Measurements from ENCODE around the gene MTCH2. TPM values are rescaled to one million over a fixed set of nuclear protein-coding genes. Genes with fewer than 3 reads are reported as not detected.
"Not testable (repeated sequence)": the region's sequence is repeated elsewhere in the genome, so short reads cannot be mapped to it uniquely, and the experiment has no call there.

MTCH2 gene
- 89.6 TPM for polyA plus RNA-seq (2013, experiment 1 of 2)
- 78.7 TPM for polyA plus RNA-seq (2013, experiment 2 of 2)

DNA sequence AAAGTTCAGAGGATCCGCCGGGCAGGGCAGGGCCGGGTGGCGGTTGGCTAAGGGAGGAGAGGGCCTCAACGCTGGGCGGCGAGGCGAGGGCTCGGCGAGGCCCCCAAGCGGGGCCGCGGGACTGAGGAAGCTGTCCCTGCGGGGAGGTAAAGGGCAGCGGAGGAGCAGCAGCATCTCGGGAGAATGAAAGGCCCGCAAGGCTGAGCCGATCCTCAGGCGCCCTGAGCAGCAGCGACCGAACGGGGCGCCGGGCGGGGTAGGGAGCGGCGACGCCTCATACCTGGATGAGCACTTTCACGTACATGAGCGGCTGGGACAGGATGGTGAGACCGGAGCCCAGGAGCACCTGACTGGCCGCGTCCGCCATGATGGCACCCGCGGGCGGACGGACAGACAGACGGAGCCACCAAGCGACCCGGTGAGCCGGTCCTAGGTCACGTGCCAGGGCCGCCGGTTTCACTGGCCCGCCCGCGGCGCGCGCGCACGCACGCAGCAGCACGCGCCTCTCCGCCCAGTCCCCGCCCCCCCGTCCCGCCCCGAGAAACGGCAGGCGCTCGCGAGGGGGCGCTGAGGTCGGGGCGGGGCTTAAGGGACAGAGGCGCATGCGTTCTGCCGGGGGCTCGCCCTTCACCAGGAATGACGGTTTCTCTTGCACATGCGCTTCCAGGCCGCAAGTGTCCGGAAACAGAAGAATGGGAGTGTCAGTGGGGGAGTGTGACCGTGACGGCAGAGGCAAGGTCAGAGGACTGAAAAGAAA, at the start of gene MTCH2:
Gene MTCH2, minus strand, starts transcription at position 461 of the 757 bp plus-strand sequence. Its CDS starts 94 bp downstream, at position 367.
- WGBS, 2 experiments (ENCODE audit: insufficient coverage in 2 of 2): 0% methylated on average over 58 to 77 of the region's 78 CpGs
- H3K36me3 ChIP-seq (ENCODE audit: control insufficient read depth, insufficient read depth, low read length): peaks cover 18% of the 10 kb centered on the region

DNA sequence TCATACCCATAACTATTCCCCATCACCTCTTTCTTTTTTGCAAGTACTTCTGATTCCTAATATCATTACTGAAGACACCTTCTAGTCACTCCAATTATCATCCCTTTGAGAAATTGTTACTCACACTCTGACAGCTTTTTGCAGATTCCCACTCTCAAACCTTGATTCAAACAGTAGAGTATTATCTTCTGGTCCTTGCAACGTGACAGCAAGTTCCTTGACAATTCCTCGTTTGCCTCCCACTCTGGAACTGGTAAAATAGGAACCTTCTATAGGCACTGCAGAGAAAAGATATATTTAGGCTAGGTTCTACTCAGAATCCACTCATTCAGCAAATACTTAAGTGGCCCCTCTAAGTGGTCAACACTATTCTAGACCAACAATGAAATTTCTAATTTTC, 49.6 kb upstream of the MTCH2 start:
- Histone ChIP-seq H3K9me3 (ENCODE audit: control insufficient read depth, low read length) (no peaks in the 10 kb centered on the region), H3K4me3 (ENCODE audit: extremely low read depth, insufficient read depth, low read length, poor library complexity, severe bottlenecking) (no peak overlapping the region), H3K27ac (ENCODE audit: low read depth, low read length, severe bottlenecking) (no peak overlapping the region), H3K4me1 (ENCODE audit: control insufficient read depth, insufficient read depth, low read length, poor library complexity, severe bottlenecking) (no peaks in the 10 kb centered on the region), H3K36me3 (ENCODE audit: control insufficient read depth, insufficient read depth, low read length) (no peaks in the 10 kb centered on the region)
- WGBS, 2 experiments (ENCODE audit: insufficient coverage in 2 of 2): 94% methylated on average over 2 of the region's 2 CpGs; no CpG with 5 or more reads in 1 of the 2 experiments

More for the DNA sequence above, at the start of gene MTCH2:
- Histone ChIP-seq H3K4me1 (ENCODE audit: control insufficient read depth, insufficient read depth, low read length, poor library complexity, severe bottlenecking) (peaks cover 2% of the 10 kb centered on the region), H3K4me3 (ENCODE audit: extremely low read depth, insufficient read depth, low read length, poor library complexity, severe bottlenecking) (peak within 1 kb of the TSS; percentile 82), H3K27ac (ENCODE audit: low read depth, low read length, severe bottlenecking) (peak within 1 kb of the TSS; percentile 92), H3K9me3 (ENCODE audit: control insufficient read depth, low read length) (no peaks in the 10 kb centered on the region)

DNA sequence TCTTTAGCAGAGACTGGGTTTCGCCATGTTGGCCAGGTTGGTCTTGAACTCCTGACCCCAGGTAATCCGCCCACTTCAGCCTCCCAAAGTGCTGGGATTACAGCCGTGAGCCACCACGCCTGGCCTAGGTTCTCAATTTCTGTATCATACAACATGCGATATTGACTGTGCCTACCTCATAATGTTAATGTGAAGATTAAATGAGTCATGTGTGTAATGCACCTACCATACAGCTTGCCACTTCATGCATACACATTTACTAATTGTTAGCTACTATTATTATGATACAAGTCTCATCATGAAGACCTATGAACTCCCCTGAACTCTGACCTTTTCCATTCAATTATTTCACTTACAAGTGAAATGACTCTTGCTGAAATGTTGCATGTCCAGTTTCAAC, 47.1 kb upstream of the MTCH2 start:
- WGBS, 2 experiments (ENCODE audit: insufficient coverage in 2 of 2): 97 to 100% methylated on average over 2 of the region's 5 CpGs
- Histone ChIP-seq H3K9me3 (ENCODE audit: control insufficient read depth, low read length) (no peaks in the 10 kb centered on the region), H3K27ac (ENCODE audit: low read depth, low read length, severe bottlenecking) (no peak overlapping the region), H3K4me3 (ENCODE audit: extremely low read depth, insufficient read depth, low read length, poor library complexity, severe bottlenecking) (no peak overlapping the region), H3K4me1 (ENCODE audit: control insufficient read depth, insufficient read depth, low read length, poor library complexity, severe bottlenecking) (no peaks in the 10 kb centered on the region), H3K36me3 (ENCODE audit: control insufficient read depth, insufficient read depth, low read length) (no peaks in the 10 kb centered on the region)

- Histone ChIP-seq H3K9me3 (ENCODE audit: control insufficient read depth, low read length) (no peaks in the 10 kb centered on the region), H3K36me3 (ENCODE audit: control insufficient read depth, insufficient read depth, low read length) (no peaks in the 10 kb centered on the region), H3K4me1 (ENCODE audit: control insufficient read depth, insufficient read depth, low read length, poor library complexity, severe bottlenecking) (no peaks in the 10 kb centered on the region), H3K4me3 (ENCODE audit: extremely low read depth, insufficient read depth, low read length, poor library complexity, severe bottlenecking) (no peak overlapping the region), H3K27ac (ENCODE audit: low read depth, low read length, severe bottlenecking) (no peak overlapping the region)
- WGBS, 2 experiments (ENCODE audit: insufficient coverage in 2 of 2): 95 to 100% methylated on average over 1 of the region's 2 CpGs
Measured at GRCh38 chr11:47688991-47689390, 46.6 kb upstream of the MTCH2 start.

DNA sequence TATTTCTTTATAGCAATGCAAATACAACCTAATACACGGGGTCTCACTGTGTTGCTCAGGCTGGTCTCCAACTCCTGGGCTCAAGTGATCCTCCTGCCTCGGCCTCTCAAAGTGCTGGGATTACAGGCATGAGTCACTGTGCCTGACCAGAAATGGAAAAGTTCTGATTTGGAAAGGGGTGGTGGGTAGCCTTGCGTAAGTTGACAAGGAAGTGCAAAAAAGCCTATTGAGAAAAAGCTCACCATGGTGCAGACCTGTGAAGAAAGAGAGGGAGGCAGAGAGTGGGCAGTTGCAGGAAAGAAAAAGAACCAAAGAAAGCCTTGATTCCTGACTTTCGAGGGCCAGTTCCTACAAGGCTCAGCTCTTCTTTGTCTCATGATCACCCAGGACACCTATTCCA, 45.8 kb upstream of the MTCH2 start:
- Histone ChIP-seq H3K9me3 (ENCODE audit: control insufficient read depth, low read length) (no peaks in the 10 kb centered on the region), H3K4me1 (ENCODE audit: control insufficient read depth, insufficient read depth, low read length, poor library complexity, severe bottlenecking) (no peaks in the 10 kb centered on the region), H3K4me3 (ENCODE audit: extremely low read depth, insufficient read depth, low read length, poor library complexity, severe bottlenecking) (no peak overlapping the region), H3K27ac (ENCODE audit: low read depth, low read length, severe bottlenecking) (no peak overlapping the region), H3K36me3 (ENCODE audit: control insufficient read depth, insufficient read depth, low read length) (no peaks in the 10 kb centered on the region)
- 90 to 92% methylated on average over 3 of the region's 4 CpGs for WGBS, 2 experiments (ENCODE audit: insufficient coverage in 2 of 2)

GRCh38 chr11:47686704-47687103, 44.3 kb upstream of the MTCH2 start:
- not testable (repeated sequence) for H3K27ac ChIP-seq (ENCODE audit: low read depth, low read length, severe bottlenecking); H3K4me1 ChIP-seq (ENCODE audit: control insufficient read depth, insufficient read depth, low read length, poor library complexity, severe bottlenecking); H3K4me3 ChIP-seq (ENCODE audit: extremely low read depth, insufficient read depth, low read length, poor library complexity, severe bottlenecking); H3K36me3 ChIP-seq (ENCODE audit: control insufficient read depth, insufficient read depth, low read length); H3K9me3 ChIP-seq (ENCODE audit: control insufficient read depth, low read length)
- no CpG with 5 or more reads among the region's 3 CpGs for WGBS, 2 experiments (ENCODE audit: insufficient coverage in 2 of 2)

DNA sequence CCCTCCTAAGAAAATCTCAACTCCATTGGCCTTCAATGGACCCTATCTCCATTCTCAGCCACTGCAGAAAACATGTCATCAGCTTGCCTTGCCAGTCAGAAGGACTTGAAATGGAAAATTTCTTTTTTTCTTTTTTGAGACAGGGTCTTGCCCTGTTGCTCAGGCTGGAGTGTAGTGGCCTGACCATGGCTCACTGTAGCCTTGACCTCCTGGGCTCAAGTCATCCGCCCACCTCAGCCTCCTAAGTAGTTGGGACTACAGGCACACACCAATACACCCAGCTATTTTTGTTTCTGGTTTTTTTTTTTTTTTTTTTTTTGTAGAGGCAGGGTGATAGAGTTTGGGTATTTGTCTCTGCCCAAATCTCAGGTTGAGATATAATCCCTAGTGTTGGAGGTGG, 43.8 kb upstream of the MTCH2 start:
- H3K4me1 ChIP-seq (ENCODE audit: control insufficient read depth, insufficient read depth, low read length, poor library complexity, severe bottlenecking): no peaks in the 10 kb centered on the region
- H3K4me3 ChIP-seq (ENCODE audit: extremely low read depth, insufficient read depth, low read length, poor library complexity, severe bottlenecking): no peak overlapping the region
- no peak overlapping the region for H3K27ac ChIP-seq (ENCODE audit: low read depth, low read length, severe bottlenecking)
- no peaks in the 10 kb centered on the region for H3K36me3 ChIP-seq (ENCODE audit: control insufficient read depth, insufficient read depth, low read length)
- WGBS, 2 experiments (ENCODE audit: insufficient coverage in 2 of 2): 83% methylated on average over 1 of the region's 1 CpG; no CpG with 5 or more reads in 1 of the 2 experiments
- H3K9me3 ChIP-seq (ENCODE audit: control insufficient read depth, low read length): no peaks in the 10 kb centered on the region

DNA sequence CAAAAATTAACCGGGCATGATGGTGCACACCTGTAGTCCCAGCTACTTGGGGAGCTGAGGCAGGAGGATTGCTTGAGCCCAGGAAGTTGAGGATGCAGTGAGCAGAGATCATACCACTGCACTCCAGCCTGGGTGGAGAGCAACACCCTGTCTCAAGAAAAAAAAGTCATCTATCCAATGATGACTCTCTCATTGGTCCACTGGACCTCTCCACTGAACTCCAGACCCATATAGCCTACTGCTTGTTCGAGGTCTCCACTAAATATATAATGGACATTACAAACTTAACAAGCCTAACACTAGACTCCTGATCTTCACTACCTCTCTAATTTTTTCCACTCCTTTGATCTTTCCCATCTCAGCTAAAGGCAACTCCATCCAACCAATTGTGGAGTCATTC, 33.5 kb upstream of the MTCH2 start:
- H3K36me3 ChIP-seq (ENCODE audit: control insufficient read depth, insufficient read depth, low read length): no peaks in the 10 kb centered on the region
- no peak overlapping the region for H3K4me3 ChIP-seq (ENCODE audit: extremely low read depth, insufficient read depth, low read length, poor library complexity, severe bottlenecking)
- no peaks in the 10 kb centered on the region for H3K4me1 ChIP-seq (ENCODE audit: control insufficient read depth, insufficient read depth, low read length, poor library complexity, severe bottlenecking)
- H3K27ac ChIP-seq (ENCODE audit: low read depth, low read length, severe bottlenecking): no peak overlapping the region
- WGBS, 2 experiments (ENCODE audit: insufficient coverage in 2 of 2): 79 to 87% methylated on average over 1 to 2 of the region's 2 CpGs
- no peaks in the 10 kb centered on the region for H3K9me3 ChIP-seq (ENCODE audit: control insufficient read depth, low read length)

DNA sequence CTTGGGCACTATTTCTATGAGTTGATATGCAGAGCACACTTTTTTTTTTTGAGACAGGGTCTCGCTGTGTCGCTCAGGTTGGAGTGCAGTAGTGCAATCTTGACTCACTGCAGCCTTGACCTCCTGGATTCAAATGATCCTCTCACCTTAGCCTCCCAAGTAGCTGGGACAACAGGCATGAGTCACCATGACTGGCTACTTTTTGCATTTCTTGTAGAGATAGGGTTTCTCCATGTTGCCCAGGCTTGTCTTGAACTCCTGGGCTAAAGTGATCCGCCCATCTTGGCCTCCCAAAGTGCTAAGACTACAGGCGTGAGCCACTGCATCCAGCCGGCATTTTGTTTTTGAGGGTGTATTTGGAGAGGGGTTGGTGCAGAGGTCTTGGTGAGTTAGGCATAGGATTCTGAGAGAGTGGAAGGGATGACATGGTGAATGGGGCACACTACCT, 29.9 kb upstream of the MTCH2 start:
- H3K36me3 ChIP-seq (ENCODE audit: control insufficient read depth, insufficient read depth, low read length): no peaks in the 10 kb centered on the region
- no peak overlapping the region for H3K4me3 ChIP-seq (ENCODE audit: extremely low read depth, insufficient read depth, low read length, poor library complexity, severe bottlenecking)
- H3K27ac ChIP-seq (ENCODE audit: low read depth, low read length, severe bottlenecking): no peak overlapping the region
- H3K9me3 ChIP-seq (ENCODE audit: control insufficient read depth, low read length): no peaks in the 10 kb centered on the region
- H3K4me1 ChIP-seq (ENCODE audit: control insufficient read depth, insufficient read depth, low read length, poor library complexity, severe bottlenecking): no peaks in the 10 kb centered on the region
- 77 to 94% methylated on average over 3 to 5 of the region's 5 CpGs for WGBS, 2 experiments (ENCODE audit: insufficient coverage in 2 of 2)

- Histone ChIP-seq H3K27ac (ENCODE audit: low read depth, low read length, severe bottlenecking) (no peak overlapping the region), H3K9me3 (ENCODE audit: control insufficient read depth, low read length) (no peaks in the 10 kb centered on the region), H3K4me3 (ENCODE audit: extremely low read depth, insufficient read depth, low read length, poor library complexity, severe bottlenecking) (no peak overlapping the region), H3K4me1 (ENCODE audit: control insufficient read depth, insufficient read depth, low read length, poor library complexity, severe bottlenecking) (peaks cover 3% of the 10 kb centered on the region), H3K36me3 (ENCODE audit: control insufficient read depth, insufficient read depth, low read length) (no peaks in the 10 kb centered on the region)
- WGBS, 2 experiments (ENCODE audit: insufficient coverage in 2 of 2): 88 to 100% methylated on average over 1 to 6 of the region's 6 CpGs
Measured at GRCh38 chr11:47669856-47670255, 27.5 kb upstream of the MTCH2 start.

DNA sequence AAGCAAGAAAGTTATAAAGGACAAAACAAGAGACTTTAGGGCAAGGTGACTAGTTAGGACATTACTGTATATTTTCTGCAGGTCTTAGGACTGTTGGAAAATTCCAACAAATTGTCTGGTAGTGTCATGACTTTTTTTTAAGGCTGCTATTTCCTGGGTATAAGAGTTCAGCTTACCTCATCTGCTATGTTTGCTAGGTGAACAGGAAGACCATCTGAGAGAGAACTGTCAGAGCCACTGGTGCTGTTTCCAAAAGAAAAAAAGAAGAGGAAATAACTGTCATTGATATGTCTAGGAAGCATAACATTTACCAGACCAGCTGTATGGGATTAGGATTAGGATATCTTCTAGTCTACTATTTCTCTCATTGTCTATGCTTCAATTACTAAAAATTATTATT, 26.3 kb upstream of the MTCH2 start:
- no peaks in the 10 kb centered on the region for H3K9me3 ChIP-seq (ENCODE audit: control insufficient read depth, low read length)
- H3K4me1 ChIP-seq (ENCODE audit: control insufficient read depth, insufficient read depth, low read length, poor library complexity, severe bottlenecking): peaks cover 5% of the 10 kb centered on the region
- H3K4me3 ChIP-seq (ENCODE audit: extremely low read depth, insufficient read depth, low read length, poor library complexity, severe bottlenecking): no peak overlapping the region
- no peak overlapping the region for H3K27ac ChIP-seq (ENCODE audit: low read depth, low read length, severe bottlenecking)
- no peaks in the 10 kb centered on the region for H3K36me3 ChIP-seq (ENCODE audit: control insufficient read depth, insufficient read depth, low read length)
